Memory B cell (primary cell): ENCODE results near the gene SCCPDH.
A peak's percentile ranks its signal among the peaks of the same experiment; 100 is the strongest.
"Not testable (repeated sequence)": the region's sequence is repeated elsewhere in the genome, so short reads cannot be mapped to it uniquely, and the experiment has no call there.

Source experiments
- ATAC-seq: fragments of 150-1000 bp; cut with Tn5 transposase; 2 replicates; pipeline ENCODE4 v1.10.0; 2021; ENCODE audit warnings: low read depth, mild to moderate bottlenecking, moderate library complexity
- DNase-seq, 2 donors: peaks; one replicate each; pipeline ENCODE4 v3.0.0; 2022; ENCODE audit warnings: low spot score in 2 of 2
- H3K27ac Mint-ChIP-seq: one replicate; pipeline ENCODE4 v1.8.0; 2022; ENCODE audit warnings: mild to moderate bottlenecking, moderate library complexity, mixed read lengths
- H3K27me3 Mint-ChIP-seq: one replicate; pipeline ENCODE4 v1.8.0; 2022; ENCODE audit warnings: mixed read lengths
- H3K36me3 Mint-ChIP-seq: one replicate; pipeline ENCODE4 v1.8.0; 2022; ENCODE audit warnings: mild to moderate bottlenecking, mixed read lengths
- H3K4me1 Mint-ChIP-seq: one replicate; pipeline ENCODE4 v1.8.0; 2022; ENCODE audit warnings: mixed read lengths
- H3K4me3 Mint-ChIP-seq: one replicate; pipeline ENCODE4 v1.8.0; 2022; ENCODE audit warnings: mild to moderate bottlenecking, moderate library complexity, mixed read lengths
- H3K9me3 Mint-ChIP-seq: one replicate; pipeline ENCODE4 v1.8.0; 2022; ENCODE audit warnings: mixed read lengths

The SCCPDH gene

DNA sequence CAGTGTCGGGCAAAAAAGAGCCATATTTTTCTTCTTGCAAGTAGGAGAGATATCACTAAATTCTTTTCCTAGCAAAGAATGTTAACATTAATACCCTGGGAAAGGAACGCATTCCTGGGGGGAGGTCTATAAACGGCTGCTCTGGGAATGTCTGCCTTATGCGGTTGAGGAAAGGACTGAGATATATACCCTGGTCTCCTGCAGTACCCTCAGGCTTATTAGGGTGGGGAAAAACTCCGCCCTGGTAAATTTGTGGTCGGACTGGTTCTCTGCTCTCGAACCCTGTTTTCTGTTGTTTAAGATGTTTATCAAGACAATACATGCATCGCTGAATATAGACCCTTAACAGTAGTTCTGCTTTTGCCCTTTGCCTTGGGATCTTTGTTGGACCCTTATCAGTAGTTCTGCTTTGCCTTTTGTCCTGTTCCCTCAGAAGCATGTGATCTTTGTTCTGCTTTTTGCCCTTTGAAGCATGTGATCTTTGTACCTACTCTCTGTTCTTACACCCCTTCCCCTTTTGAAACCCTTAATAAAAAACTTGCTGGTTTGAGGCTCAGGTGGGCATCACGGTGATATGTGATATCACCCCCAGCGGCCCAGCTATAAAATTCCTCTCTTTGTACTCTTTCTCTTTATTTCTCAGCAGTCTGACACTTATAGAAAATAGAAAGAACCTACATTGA is 29.9 kb upstream of the SCCPDH start:
- not testable (repeated sequence) for H3K27me3 Mint-ChIP-seq, H3K9me3 Mint-ChIP-seq, ATAC-seq, H3K36me3 Mint-ChIP-seq, H3K4me3 Mint-ChIP-seq, H3K27ac Mint-ChIP-seq, DNase-seq
- peaks cover 11% of the 10 kb centered on the region for H3K4me1 Mint-ChIP-seq

DNA sequence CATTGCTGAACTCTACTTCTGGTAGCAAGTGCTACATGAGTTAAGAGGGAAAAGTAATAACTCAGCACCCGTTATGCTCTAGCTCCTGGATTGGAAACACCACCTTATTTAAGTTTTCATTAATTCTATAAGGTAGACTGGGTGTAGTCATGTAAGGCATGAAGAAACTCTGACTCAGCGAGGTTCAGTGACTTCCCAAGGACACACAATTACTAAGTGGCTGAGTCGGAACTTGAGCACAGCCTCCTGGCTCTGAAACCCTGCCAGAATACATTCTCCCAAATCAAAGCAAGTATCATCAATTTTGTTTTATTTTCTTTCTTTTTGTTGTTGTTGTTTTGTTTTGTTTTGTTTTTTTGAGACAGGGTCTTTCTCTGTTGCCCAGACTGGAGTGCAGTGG is 29.1 kb upstream of the SCCPDH start:
- no peaks in the 10 kb centered on the region for H3K36me3 Mint-ChIP-seq
- DNase-seq (no peak), ATAC-seq (no peak)
- H3K4me1 Mint-ChIP-seq, result peaks cover 8% of the 10 kb centered on the region
- H3K27me3 Mint-ChIP-seq, result peaks cover 1% of the 10 kb centered on the region
- peaks cover 3% of the 10 kb centered on the region for H3K9me3 Mint-ChIP-seq
- H3K4me3 Mint-ChIP-seq, result no peak overlapping the region
- no peak overlapping the region for H3K27ac Mint-ChIP-seq

DNA sequence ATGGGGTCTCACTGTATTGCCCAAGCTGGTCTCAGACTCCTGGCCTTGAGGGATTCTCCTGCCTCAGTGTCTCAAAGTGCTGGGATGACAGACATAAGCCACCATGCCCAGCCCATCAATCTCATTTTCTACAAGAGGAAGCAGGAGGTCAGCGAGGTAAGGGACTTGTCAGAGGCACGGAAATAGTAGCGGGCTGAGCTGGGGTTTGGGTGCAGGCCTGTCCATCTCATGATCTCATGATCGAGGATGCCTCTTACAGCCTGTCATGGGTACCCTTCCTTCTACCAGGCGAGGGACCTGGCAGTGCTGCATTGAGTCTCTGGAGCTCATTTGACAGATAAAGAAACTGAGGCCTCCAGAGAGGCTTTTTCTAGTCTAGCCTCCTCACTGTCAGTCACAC is 28.5 kb upstream of the SCCPDH start:
- ATAC-seq, result no peak
- H3K27ac Mint-ChIP-seq, result no peak overlapping the region

DNA sequence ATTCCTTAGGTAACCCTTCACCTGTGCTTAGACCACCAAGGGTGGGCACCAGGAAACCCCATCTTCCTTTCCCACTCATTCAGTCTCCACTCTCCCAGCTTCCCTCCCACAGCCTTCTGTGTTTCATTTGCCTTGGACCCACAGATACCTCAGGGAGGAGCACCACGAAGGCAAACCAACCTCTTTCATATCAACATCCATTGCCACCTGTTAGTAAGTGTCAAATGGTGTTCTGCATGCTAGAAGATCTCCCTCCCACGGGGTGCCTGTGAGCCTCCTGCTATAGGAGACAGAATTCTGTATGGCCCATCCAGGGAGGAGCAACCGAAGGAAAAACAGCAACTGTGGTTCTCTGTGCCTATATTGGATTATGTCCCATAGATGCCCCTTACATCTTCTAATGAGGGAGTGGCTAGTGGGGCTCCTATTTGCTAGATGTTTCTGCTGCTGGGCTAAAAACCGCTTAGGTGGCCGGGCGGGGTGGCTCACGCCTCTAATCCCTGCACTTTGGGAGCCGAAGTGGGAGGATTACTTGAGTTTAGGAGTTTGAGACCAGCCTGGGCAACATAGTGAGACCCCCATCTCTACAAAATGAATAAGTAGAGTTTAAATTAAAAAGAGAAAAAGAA is 25.6 kb upstream of the SCCPDH start:
- H3K9me3 Mint-ChIP-seq, result peaks cover 2% of the 10 kb centered on the region
- peak overlapping the region; percentile 37 for H3K4me3 Mint-ChIP-seq
- H3K4me1 Mint-ChIP-seq, result peaks cover 8% of the 10 kb centered on the region
- no peak for ATAC-seq
- H3K36me3 Mint-ChIP-seq, result no peaks in the 10 kb centered on the region
- peaks cover 1% of the 10 kb centered on the region for H3K27me3 Mint-ChIP-seq
- DNase-seq, result no peak
- H3K27ac Mint-ChIP-seq, result no peak overlapping the region

More for the DNA sequence above, 28.5 kb upstream of the SCCPDH start:
- Mint-ChIP-seq H3K4me3 (no peak overlapping the region), H3K4me1 (peaks cover 8% of the 10 kb centered on the region), H3K36me3 (no peaks in the 10 kb centered on the region), H3K27me3 (peaks cover 1% of the 10 kb centered on the region), H3K9me3 (peaks cover 3% of the 10 kb centered on the region)
- DNase-seq, result no peak

DNA sequence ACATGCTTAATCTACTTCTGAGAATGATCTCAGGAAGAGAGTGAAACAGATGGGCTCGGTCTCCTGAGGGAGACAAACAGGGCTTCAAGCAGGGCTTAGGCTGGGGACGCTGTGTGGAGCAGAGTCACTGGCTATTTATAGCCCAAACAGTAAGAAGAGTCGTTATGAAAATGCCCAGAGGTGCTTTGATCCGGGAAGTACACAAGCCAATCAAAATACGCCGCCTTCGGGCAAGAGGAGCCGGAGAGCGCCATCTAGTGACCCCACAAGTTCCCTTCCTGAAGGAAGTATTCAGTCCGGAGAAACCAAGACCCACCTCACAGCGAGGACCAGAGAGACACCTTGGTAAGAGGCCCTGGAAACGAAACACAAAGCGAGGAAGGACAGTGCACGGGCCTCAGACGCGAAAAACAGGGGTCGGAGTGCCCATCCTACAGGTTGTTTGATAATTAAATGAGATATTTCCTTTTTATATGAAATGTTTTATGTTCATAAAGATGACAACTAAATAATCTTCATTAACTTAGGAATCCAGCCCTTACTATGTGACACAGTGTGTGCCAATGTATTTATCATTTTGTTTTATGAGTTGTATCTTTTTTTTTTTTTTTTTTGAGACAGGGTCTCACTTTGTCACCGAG is 25.0 kb upstream of the SCCPDH start:
- H3K36me3 Mint-ChIP-seq, result no peaks in the 10 kb centered on the region

DNA sequence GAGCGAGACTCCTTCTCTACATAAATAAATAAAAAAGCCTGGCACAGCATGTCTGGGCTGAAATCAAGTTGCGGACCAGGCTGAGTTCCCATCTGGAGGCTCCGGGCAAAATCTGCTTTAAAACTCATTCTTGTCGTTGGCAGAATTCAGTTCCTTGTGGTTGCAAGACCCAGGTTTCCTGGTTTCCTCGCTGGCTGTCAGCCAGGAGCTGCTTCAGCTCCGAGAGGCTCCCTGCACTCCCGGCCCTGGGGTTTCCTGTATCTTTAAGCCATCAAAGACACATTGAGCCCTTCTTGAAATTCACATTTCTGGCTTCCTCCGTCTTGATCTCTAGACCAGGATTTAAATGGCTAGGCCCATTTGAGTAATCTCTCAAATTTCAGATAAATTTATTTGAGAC is 20.6 kb upstream of the SCCPDH start:
- H3K27me3 Mint-ChIP-seq, result peaks cover 3% of the 10 kb centered on the region
- no peaks in the 10 kb centered on the region for H3K36me3 Mint-ChIP-seq
- no peak overlapping the region for H3K27ac Mint-ChIP-seq
- ATAC-seq, result no peak
- DNase-seq, result no peak
- H3K9me3 Mint-ChIP-seq, result no peaks in the 10 kb centered on the region
- H3K4me1 Mint-ChIP-seq, result peaks cover 5% of the 10 kb centered on the region
- no peak overlapping the region for H3K4me3 Mint-ChIP-seq

More for the DNA sequence above, 25.0 kb upstream of the SCCPDH start:
- ATAC-seq (peak; percentile 92), DNase-seq (peak; percentile 66 to 67)
- Mint-ChIP-seq H3K27me3 (peaks cover 1% of the 10 kb centered on the region), H3K9me3 (peaks cover 2% of the 10 kb centered on the region), H3K4me1 (peaks cover 8% of the 10 kb centered on the region), H3K4me3 (peak overlapping the region; percentile 37), H3K27ac (no peak overlapping the region)

DNA sequence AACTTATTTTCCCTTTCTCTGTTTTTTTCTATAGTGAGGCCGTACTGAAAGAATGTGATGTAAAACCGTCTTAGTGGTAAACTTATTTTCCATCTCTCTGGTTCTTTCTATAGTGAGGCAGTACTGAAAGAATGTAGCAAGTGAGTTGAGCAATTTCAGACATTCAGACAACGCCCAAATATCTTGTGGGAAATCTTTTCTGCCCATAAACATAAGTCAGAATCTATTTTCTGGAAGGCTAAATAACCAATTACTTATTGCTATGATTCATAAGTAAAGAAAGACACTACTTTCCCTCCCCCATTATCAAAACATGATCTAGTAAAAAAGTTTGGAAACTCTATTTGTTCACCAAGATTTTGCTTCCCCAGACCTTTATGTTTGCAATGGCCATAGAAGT is 18.8 kb upstream of the SCCPDH start:
- peaks cover 2% of the 10 kb centered on the region for H3K36me3 Mint-ChIP-seq
- H3K4me1 Mint-ChIP-seq, result no peaks in the 10 kb centered on the region
- DNase-seq, result no peak
- no peak overlapping the region for H3K4me3 Mint-ChIP-seq
- no peak overlapping the region for H3K27ac Mint-ChIP-seq
- peaks cover 1% of the 10 kb centered on the region for H3K9me3 Mint-ChIP-seq
- no peak for ATAC-seq
- peaks cover 3% of the 10 kb centered on the region for H3K27me3 Mint-ChIP-seq

DNA sequence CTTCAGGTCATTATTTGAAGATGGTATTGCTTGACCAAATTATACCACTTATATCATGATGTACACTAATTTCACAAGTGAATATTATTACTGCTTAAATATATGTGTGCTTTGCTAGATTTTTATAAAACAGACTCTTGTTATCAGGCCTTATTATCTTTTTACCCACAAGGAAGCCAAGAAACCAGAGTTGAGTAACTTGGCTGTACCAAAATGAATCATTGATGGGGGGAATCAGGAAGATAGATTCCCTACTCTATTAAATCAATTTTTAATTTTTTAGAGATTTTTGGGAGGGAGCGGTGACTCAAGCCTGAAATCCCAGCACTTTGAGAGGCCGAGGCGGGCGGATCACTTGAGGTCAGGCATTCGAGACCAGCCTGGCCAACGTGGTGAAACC is 16.0 kb upstream of the SCCPDH start:
- Mint-ChIP-seq H3K36me3 (peaks cover 2% of the 10 kb centered on the region), H3K9me3 (peaks cover 1% of the 10 kb centered on the region), H3K4me1 (no peaks in the 10 kb centered on the region), H3K4me3 (no peak overlapping the region), H3K27ac (no peak overlapping the region), H3K27me3 (peaks cover 5% of the 10 kb centered on the region)
- ATAC-seq (no peak), DNase-seq (no peak)

DNA sequence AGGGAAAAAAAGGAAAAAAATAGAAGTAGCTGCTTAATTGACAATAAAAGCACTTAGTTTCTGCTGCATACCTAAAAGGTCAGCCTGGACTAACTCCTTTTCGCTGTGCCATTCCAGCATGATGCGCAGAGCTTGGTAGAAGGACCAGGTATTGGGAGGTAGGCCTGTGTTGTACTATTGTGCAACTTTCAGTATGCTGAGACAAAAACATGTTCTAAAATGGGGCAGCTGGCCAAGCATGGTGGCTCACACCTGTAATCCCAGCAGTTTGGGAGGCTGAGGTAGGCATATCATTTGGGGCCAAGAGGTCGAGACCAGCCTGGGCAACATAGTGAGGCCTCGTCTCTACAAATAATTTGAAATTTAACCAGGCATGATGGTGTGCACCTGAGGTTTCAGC is 15.0 kb upstream of the SCCPDH start:
- no peak for ATAC-seq
- H3K27ac Mint-ChIP-seq, result no peak overlapping the region
- DNase-seq, result no peak
- H3K4me3 Mint-ChIP-seq, result no peak overlapping the region
- peaks cover 1% of the 10 kb centered on the region for H3K9me3 Mint-ChIP-seq
- H3K36me3 Mint-ChIP-seq, result peaks cover 2% of the 10 kb centered on the region
- no peaks in the 10 kb centered on the region for H3K4me1 Mint-ChIP-seq
- peaks cover 5% of the 10 kb centered on the region for H3K27me3 Mint-ChIP-seq

DNA sequence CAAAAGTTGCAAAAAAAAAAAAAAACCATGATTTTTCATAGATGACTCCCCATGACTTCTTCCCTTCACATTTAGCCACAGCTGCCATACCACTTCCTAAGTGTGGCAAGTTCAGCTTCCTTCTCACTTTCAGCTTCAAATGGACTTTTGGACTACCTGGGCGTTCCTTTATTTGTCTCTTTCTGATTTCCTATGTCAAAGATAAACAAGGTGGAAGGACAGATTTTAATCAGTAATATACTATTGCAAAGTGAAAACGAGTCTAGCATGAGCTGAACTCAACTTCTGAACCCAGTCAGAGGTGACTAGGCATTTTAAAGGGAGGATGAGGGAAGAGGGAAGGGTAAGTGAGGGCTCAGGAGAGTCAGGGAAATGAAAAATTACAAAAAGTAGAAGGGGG is 14.4 kb upstream of the SCCPDH start:
- H3K9me3 Mint-ChIP-seq, result peaks cover 1% of the 10 kb centered on the region
- ATAC-seq, result no peak
- no peak overlapping the region for H3K27ac Mint-ChIP-seq
- H3K27me3 Mint-ChIP-seq, result peaks cover 5% of the 10 kb centered on the region
- no peak overlapping the region for H3K4me3 Mint-ChIP-seq
- no peaks in the 10 kb centered on the region for H3K4me1 Mint-ChIP-seq
- no peak for DNase-seq
- peaks cover 2% of the 10 kb centered on the region for H3K36me3 Mint-ChIP-seq

DNA sequence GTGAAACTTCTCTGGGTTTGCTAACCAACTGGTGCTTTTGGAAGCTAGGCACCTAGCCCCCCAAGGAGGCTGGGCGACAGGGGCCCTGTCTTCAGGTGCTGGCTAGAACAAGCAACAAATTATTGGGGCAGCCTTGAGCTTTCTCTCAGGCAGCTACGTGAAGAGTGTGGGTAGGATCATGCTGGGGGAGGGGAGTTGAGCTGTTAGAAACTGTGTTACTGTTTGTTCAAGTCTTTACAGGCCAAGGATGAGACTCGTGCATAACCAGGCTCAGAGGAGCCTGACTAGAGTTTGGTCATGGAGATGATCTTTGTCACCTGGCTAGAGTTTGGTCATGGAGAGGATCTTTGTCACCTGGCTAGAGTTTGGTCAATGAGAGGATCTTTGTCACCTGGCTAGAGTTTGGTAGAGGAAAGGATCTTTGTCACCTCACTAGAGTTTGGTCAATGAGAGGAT is 12.6 kb upstream of the SCCPDH start:
- H3K27me3 Mint-ChIP-seq, result peaks cover 3% of the 10 kb centered on the region
- H3K4me1 Mint-ChIP-seq, result no peaks in the 10 kb centered on the region
- H3K36me3 Mint-ChIP-seq, result peaks cover 2% of the 10 kb centered on the region
- H3K9me3 Mint-ChIP-seq, result peaks cover 1% of the 10 kb centered on the region
- H3K4me3 Mint-ChIP-seq, result no peak overlapping the region
- DNase-seq (no peak), ATAC-seq (no peak)
- H3K27ac Mint-ChIP-seq, result no peak overlapping the region

DNA sequence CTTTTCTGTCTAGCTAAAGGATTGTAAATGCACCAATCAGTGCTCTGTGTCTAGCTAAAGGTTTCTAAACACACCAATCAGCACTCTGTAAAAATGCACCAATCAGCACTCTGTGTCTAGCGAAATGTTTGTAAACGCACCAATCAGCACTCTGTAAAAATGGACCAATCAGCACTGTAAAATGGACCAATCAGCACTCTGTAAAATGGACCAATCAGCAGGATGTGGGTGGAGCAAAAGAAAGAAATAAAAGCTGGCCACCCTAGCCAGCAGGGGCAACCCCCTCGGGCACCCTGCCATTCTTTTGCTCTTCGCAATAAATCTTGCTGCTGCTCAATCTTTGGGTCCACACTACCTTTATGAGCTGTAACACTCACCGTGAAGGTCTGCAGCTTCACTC is 11.8 kb upstream of the SCCPDH start:
- not testable (repeated sequence) for DNase-seq, H3K27me3 Mint-ChIP-seq, H3K4me1 Mint-ChIP-seq, H3K27ac Mint-ChIP-seq, H3K36me3 Mint-ChIP-seq, H3K9me3 Mint-ChIP-seq, H3K4me3 Mint-ChIP-seq, ATAC-seq

DNA sequence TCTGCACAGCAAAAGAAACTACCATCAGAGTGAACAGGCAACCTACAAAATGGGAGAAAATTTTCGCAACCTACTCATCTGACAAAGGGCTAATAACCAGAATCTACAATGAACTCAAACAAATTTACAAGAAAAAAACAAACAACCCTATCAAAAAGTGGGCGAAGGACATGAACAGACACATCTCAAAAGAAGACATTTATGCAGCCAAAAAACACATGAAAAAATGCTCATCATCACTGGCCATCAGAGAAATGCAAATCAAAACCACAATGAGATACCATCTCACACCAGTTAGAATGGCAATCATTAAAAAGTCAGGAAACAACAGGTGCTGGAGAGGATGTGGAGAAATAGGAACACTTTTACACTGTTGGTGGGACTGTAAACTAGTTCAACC is 4.8 kb upstream of the SCCPDH start:
- H3K4me1 Mint-ChIP-seq, ATAC-seq, H3K27me3 Mint-ChIP-seq, H3K27ac Mint-ChIP-seq, H3K9me3 Mint-ChIP-seq, DNase-seq, H3K4me3 Mint-ChIP-seq, H3K36me3 Mint-ChIP-seq: not testable (repeated sequence)

DNA sequence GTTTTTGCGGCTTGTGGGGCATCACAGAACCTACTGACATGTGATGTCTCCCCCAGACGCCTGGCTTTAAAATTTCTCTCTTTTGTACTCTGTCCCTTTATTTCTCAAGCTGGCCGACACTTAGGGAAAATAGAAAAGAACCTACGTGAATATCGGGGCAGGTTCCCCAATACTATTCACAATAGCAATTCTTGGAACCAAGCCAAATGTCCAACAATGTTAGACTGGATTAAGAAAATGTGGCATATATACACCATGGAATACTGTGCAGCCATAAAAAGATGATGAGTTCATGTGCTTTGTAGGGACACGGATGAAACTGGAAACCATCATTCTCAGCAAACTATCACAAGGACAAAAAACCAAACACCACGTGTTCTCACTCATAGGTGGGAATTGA is 3.4 kb upstream of the SCCPDH start:
- H3K27ac Mint-ChIP-seq, H3K36me3 Mint-ChIP-seq, H3K4me1 Mint-ChIP-seq, H3K9me3 Mint-ChIP-seq, ATAC-seq, H3K4me3 Mint-ChIP-seq, H3K27me3 Mint-ChIP-seq, DNase-seq: not testable (repeated sequence)
